BJ (cell line): Measurements from ENCODE around the gene NOS1AP. TPM values are rescaled to one million over a fixed set of nuclear protein-coding genes. Genes with fewer than 3 reads are reported as not detected.

Source experiments
- CTCF ChIA-PET: fragments of 350-600 bp; formaldehyde crosslinking; extraction: SDS; loops from one replicate; lab custom pipeline; 2021; ENCODE audit warnings: antibody characterized with exemption, inconsistent platforms; lab: Yijun Ruan, JAX
- POLR2A ChIA-PET: fragments of 300-600 bp; sonication (Branson Sonifier 250); formaldehyde crosslinking; extraction: SDS; loops from one replicate; lab custom pipeline; 2021; ENCODE audit warnings: antibody characterized with exemption; lab: Charles Lee
- DNase-seq: peaks from one replicate; pipeline ENCODE4 v3.0.0-alpha.2; 2011; ENCODE audit warnings: low read depth
- H3K27me3 ChIP-seq: 2 replicates; pipeline ENCODE4 v1.6.0; 2011; ENCODE audit warnings: low read length; ENCODE audit not compliant: control insufficient read depth, insufficient read depth
- H3K36me3 ChIP-seq: 2 replicates; pipeline ENCODE4 v1.5.1; 2011; ENCODE audit warnings: low read length; ENCODE audit not compliant: control insufficient read depth, insufficient read depth
- H3K4me3 ChIP-seq: 2 replicates; pipeline ENCODE4 v1.5.1; 2011; ENCODE audit warnings: low read depth, mild to moderate bottlenecking, control low read depth, low read length
- polyA plus RNA-seq: library from polyadenylated mRNA; depleted of rRNA; stranded (reverse); fragments of >200 nt; gene quantifications from 2 replicates; pipeline ENCODE4 v1.2.3, GENCODE V29; 2011
- TF ChIP-seq, protein P1 (sequence below): IDR thresholded peaks from 2 replicates; pipeline ENCODE4 v1.5.1; 2011; ENCODE audit warnings: low read depth, mild to moderate bottlenecking, control low read depth, inconsistent platforms, low read length, moderate library complexity; ENCODE audit not compliant: insufficient read depth

NOS1AP gene
- polyA plus RNA-seq, 1 experiment, result 0.50 TPM

- ChIA-PET POLR2A (no interaction called here), CTCF (interaction anchor here (1.3 to 1.9 kb wide), 3 partner anchors 10 to 89 kb away, joined by 3 to 6 read pairs (median 3); no protein-coding TSS in a partner anchor)
- no peaks in the 10 kb centered on the region for H3K27me3 ChIP-seq
- no peak overlapping the region for H3K4me3 ChIP-seq
- no peak for DNase-seq
- no peaks in the 10 kb centered on the region for H3K36me3 ChIP-seq
- TF ChIP-seq, protein P1, sequence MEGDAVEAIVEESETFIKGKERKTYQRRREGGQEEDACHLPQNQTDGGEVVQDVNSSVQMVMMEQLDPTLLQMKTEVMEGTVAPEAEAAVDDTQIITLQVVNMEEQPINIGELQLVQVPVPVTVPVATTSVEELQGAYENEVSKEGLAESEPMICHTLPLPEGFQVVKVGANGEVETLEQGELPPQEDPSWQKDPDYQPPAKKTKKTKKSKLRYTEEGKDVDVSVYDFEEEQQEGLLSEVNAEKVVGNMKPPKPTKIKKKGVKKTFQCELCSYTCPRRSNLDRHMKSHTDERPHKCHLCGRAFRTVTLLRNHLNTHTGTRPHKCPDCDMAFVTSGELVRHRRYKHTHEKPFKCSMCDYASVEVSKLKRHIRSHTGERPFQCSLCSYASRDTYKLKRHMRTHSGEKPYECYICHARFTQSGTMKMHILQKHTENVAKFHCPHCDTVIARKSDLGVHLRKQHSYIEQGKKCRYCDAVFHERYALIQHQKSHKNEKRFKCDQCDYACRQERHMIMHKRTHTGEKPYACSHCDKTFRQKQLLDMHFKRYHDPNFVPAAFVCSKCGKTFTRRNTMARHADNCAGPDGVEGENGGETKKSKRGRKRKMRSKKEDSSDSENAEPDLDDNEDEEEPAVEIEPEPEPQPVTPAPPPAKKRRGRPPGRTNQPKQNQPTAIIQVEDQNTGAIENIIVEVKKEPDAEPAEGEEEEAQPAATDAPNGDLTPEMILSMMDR, result no peak
Observed at GRCh38 chr1:162145280-162145965, 75.9 kb downstream of the NOS1AP start.

- TF ChIP-seq, protein P1, result no peak
- H3K4me3 ChIP-seq, result no peak overlapping the region
- no peaks in the 10 kb centered on the region for H3K36me3 ChIP-seq
- no peaks in the 10 kb centered on the region for H3K27me3 ChIP-seq
- CTCF ChIA-PET, result interaction anchor here (0.8 to 1.9 kb wide), 4 partner anchors 10 to 90 kb away, joined by 3 to 6 read pairs (median 3); no protein-coding TSS in a partner anchor
- DNase-seq, result no peak
- POLR2A ChIA-PET, result no interaction called here
Observed at GRCh38 chr1:162145966-162146696, 76.6 kb downstream of the NOS1AP start.

DNA sequence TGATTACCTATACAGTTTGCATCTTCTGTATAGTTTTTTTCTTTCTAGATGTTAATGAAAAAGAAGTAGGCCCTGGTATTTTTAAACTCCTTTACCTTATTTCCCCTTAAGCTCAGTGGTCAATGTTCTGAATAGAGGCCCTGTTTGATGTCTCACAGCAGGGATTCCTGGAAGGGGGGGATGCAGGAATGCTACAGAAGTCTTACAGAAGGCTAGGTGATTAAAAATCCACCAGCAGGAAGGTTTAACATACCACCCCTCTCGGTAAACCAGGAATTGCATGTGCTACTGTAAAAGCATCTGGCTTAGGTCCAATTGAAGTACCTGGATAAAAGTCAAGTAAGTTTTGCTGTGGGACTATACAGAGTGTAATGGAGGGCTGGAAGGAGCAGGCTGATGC, 78.3 kb downstream of the NOS1AP start:
- Histone ChIP-seq H3K4me3 (no peak overlapping the region), H3K27me3 (no peaks in the 10 kb centered on the region), H3K36me3 (no peaks in the 10 kb centered on the region)
- CTCF ChIA-PET, result no interaction called here
- TF ChIP-seq, protein P1, result no peak
- no peak for DNase-seq
- POLR2A ChIA-PET, result no interaction called here

GRCh38 chr1:162150112-162150511, 80.6 kb downstream of the NOS1AP start:
- CTCF ChIA-PET, result no interaction called here

More at GRCh38 chr1:162150112-162150511, 80.6 kb downstream of the NOS1AP start:
- DNase-seq, result no peak
- TF ChIP-seq, protein P1, result no peak
- no peaks in the 10 kb centered on the region for H3K36me3 ChIP-seq
- no peaks in the 10 kb centered on the region for H3K27me3 ChIP-seq
- H3K4me3 ChIP-seq, result no peak overlapping the region
- POLR2A ChIA-PET, result no interaction called here
